ENCODE measurements around the gene TBC1D16. TPM values are rescaled to one million over a fixed set of nuclear protein-coding genes. Genes with fewer than 3 reads are reported as not detected.

The TBC1D16 gene
- total RNA-seq, 8 experiments from 2014 or later, result 12.9 to 50.5 (median 33.4) TPM

DNA sequence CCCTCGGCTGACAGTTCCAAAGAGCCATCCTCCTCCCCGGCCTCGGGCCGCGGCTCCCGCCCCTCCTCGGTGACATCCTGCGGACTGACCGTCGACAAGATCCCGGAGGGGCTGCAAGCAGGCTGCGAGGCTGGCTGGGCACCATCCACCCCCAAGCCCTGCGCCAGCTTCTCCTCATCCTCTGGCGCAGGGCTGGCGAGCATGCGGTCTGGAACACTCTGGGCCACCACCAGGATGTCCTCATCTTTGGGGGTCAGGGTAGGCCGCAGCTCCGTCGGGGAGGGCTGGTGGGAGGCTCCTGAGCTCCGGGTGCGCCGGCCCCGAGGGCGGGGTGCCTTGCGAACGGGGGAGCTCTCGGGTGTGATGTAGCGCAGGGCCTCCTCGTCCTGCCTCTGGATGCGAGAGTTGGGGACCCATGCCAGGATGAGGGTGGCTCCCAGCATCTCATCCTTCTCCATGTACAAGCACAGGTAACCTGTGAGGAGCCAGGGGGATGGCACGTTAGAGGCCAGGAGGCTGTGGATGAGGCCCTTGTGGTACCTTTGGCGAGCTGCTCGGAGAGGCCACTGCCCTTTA lies 25.3 kb downstream of the TBC1D16 start:
- Histone ChIP-seq H3K27ac (no peak overlapping the region), H3K4me3 (no peak overlapping the region), H3K4me1 (replicated peaks in 1 of 2) (peaks cover 16 to 21% of the 10 kb centered on the region in 2 donors)
- WGBS, 10 experiments, result 80 to 100% (median 90%) methylated on average over 1 to 2 of the region's 33 CpGs; no CpG with 5 or more reads in 6 of the 10 experiments
- in situ Hi-C loops (cut with MboI; ENCODE audit: low pct_unique_long_range_greater_than_20kb in 2 of 9, low sequenced_read_pairs in 9 of 9, unreplicated experiment in 9 of 9), result no loop called here
- no peak for ATAC-seq (replicated peaks in 6 of 8)

DNA sequence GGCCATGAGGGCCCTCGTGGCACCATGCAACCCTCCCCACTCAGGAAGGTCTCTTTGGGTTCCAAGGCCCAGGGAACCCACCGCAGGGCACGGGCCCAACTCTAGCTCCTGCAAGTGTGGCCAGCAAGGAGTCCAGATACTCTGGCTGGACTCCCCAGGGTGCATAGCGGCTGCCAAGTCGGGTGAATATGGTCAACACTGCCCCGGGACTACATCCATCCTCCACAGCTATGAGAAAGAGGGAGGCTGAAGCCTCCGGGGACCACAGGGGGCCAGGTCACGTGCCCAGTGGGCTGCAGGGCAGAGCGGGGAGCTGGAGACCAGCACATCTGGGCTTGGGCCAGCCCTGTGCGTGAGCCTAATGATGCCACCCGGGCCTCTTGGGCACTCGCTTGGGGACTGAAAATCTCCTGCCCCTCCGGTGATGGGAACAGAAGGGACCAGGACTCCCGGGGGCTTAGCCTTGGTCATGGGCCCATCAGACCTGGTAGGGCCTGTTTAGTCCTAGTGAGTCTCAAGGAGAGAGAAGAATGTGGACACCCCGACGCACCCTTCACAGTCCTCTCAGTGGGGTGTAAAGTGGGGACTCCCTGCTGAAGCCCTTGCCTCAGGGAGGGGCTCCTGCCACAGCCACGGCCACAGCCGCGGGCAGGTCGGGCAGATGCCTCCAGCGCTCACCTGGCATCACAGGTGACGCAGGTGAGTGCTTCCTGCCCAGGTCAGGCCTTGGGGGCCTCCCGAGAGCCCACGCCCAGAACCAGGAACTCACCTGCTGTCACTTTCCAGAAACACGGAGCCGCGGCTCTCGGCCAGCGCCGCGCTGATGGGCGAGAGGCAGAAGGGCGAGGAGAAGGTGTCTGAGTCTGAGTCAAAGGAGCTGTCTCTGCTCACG lies 26.0 kb downstream of the TBC1D16 start:
- WGBS, 10 experiments, result 70 to 98% (median 93%) methylated on average over 2 to 11 of the region's 34 CpGs; no CpG with 5 or more reads in 4 of the 10 experiments
- in situ Hi-C loops (cut with MboI; ENCODE audit: low pct_unique_long_range_greater_than_20kb in 2 of 9, low sequenced_read_pairs in 9 of 9, unreplicated experiment in 9 of 9), result no loop called here
- no peak overlapping the region for H3K27ac ChIP-seq
- ATAC-seq (replicated peaks in 6 of 8), result no peak
- peaks cover 16 to 21% of the 10 kb centered on the region in 2 donors for H3K4me1 ChIP-seq (replicated peaks in 1 of 2)
- no peak overlapping the region for H3K4me3 ChIP-seq

DNA sequence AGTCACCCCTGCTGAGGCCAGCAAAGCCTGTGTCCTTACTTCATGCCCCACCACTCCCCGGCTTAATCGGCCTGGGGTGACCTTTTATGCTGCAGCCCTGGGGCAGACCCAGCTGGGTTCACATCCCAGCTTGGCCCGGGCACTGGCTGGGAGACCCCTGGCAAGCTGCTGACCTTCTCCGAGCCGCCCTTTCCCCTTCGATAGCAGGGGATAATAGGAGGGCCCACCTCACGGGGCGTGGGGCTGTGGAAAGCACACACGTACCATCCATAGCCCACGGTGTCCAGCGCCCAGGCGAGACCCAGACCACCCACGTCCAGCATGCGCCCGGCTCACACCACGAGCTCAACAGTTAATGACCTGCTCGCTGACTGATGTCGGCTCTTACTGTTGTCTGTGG lies 26.8 kb downstream of the TBC1D16 start:
- WGBS, 10 experiments, result 60 to 98% (median 75%) methylated on average over 2 to 9 of the region's 18 CpGs; no CpG with 5 or more reads in 7 of the 10 experiments

DNA sequence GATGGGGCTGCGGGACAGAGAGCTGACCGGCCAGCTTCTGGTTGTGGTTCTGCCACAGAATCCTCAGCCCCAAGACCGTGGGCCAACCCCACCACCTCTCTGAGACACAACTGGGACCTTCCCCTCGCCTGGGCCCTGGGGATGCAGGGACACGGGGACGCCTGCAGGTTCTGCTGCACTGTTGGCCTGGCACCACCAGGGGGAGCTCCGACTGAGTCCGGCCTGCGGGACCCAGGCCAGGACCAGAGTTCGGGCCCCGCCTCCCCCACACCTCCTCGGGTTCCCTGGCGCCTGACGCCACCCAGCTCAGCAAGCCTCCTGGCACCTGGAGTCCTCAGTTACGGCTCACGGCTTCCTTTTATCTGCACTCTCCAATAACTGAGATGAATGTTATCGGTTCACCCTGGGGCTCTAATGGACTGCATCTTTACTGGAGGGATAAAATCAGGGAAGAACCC lies 27.3 kb downstream of the TBC1D16 start:
- Histone ChIP-seq H3K4me1 (replicated peaks in 1 of 2) (peaks cover 11 to 18% of the 10 kb centered on the region in 2 donors), H3K27ac (no peak overlapping the region), H3K4me3 (no peak overlapping the region)
- in situ Hi-C loops (cut with MboI; ENCODE audit: low pct_unique_long_range_greater_than_20kb in 2 of 9, low sequenced_read_pairs in 9 of 9, unreplicated experiment in 9 of 9), result no loop called here
- ATAC-seq (replicated peaks in 6 of 8), result peak; percentile 41 to 93 (median 55)
- WGBS, 10 experiments, result 0 to 100% (median 40%) methylated on average over 1 to 5 of the region's 17 CpGs; no CpG with 5 or more reads in 5 of the 10 experiments

More for the DNA sequence above, 26.8 kb downstream of the TBC1D16 start:
- ATAC-seq (replicated peaks in 6 of 8), result no peak
- Histone ChIP-seq H3K4me3 (no peak overlapping the region), H3K4me1 (replicated peaks in 1 of 2) (peaks cover 15 to 21% of the 10 kb centered on the region in 2 donors), H3K27ac (no peak overlapping the region)
- in situ Hi-C loops (cut with MboI; ENCODE audit: low pct_unique_long_range_greater_than_20kb in 2 of 9, low sequenced_read_pairs in 9 of 9, unreplicated experiment in 9 of 9), result no loop called here

DNA sequence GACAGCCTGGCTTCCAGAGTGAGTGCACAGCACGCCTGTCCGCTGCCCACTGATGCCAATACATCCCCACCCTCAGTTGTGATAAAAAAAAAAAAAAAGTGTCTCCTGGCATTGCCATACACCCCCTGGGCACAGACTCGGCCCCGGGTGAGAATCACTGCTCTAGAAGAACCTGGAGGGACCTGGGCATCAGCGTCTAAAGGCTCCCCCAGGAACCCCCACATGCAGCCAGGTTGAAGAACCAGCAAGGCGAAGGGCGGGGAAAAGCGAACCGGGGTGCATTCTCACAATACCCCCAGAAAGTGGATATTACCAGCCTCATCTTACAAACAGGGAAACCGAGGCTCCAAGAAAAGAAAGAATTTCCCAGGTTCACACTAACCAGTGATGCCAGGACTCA lies 27.7 kb downstream of the TBC1D16 start:
- 0 to 100% (median 67%) methylated on average over 1 to 8 of the region's 10 CpGs; no CpG with 5 or more reads in 5 of the 10 experiments for WGBS, 10 experiments
- no peak overlapping the region for H3K27ac ChIP-seq
- in situ Hi-C loops (cut with MboI; ENCODE audit: low pct_unique_long_range_greater_than_20kb in 2 of 9, low sequenced_read_pairs in 9 of 9, unreplicated experiment in 9 of 9), result no loop called here
- H3K4me3 ChIP-seq, result no peak overlapping the region
- peaks cover 8 to 14% of the 10 kb centered on the region in 2 donors for H3K4me1 ChIP-seq (replicated peaks in 1 of 2)
- ATAC-seq (replicated peaks in 6 of 8), result no peak

DNA sequence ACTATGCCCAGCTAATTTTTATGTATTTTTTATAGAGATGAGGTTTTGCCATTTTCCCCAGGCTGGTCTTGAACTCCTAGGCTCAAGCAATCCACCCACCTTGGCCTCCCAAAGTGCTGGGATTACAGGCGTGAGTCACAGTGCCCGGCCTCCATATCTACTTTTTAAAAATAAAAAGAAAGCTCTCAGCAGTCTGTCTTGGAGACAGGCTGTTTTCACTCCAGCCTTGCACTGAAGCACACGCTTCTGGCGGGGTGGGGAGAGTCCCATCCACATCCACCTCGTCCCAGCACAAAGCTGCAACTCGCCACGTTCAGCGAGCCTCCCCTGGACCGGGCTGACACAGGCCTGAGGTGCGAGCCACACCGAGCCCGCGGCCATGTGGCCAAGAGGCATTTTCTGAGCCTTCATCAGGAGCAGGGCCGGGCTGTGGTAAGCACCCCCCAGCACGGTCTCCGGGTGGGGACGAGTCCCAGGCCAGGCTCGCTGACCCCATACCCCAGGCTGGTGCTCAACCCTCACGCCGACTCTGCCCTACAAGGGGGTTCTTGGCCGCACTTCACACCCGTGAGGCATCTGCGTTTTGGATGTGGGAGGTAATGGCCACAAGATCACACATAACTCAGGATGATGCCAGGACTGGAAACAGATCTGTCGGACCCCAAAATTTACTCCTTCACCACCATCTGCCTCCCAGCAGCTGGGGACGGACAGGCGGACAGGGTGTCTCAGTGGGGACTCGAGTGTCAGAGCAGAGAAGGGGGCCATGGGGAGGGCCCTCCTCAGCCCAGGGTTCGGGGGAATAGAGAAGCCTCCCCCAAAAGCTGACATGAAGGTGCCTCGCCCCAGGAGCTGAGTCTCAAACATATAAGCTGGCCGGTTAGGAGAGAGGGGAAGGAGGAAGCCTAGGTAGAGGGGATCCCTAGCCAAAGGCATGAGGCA lies 28.6 kb downstream of the TBC1D16 start:
- WGBS, 10 experiments, result 68 to 94% (median 87%) methylated on average over 2 to 5 of the region's 30 CpGs; no CpG with 5 or more reads in 6 of the 10 experiments
- Histone ChIP-seq H3K4me3 (no peak overlapping the region), H3K4me1 (replicated peaks in 1 of 2) (peaks cover 8% of the 10 kb centered on the region in 2 donors), H3K27ac (peak overlapping the region in 1 of 2 donors; percentile 28)
- in situ Hi-C loops (cut with MboI; ENCODE audit: low pct_unique_long_range_greater_than_20kb in 2 of 9, low sequenced_read_pairs in 9 of 9, unreplicated experiment in 9 of 9), result no loop called here
- peak in 1 of 8 experiments; percentile 5 for ATAC-seq (replicated peaks in 6 of 8)

DNA sequence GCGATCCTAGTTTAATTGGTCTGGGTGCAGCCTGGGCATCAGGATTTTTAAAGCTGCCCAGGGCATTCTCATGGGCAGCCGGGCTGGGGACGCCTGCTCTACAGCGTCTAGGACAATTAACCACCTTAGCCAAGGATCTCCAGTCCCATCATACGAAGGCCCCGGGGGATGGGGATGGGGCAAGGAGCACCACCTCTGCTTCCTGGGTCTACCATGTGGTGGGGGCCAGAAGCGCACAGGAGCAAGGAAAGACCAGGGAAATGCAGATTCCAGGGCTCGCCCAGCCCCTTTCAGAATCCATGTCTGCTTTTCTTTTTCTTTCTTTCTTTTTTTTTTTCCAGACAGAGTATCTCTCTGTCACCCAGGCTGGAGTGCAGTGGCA lies 29.3 kb downstream of the TBC1D16 start:
- WGBS, 10 experiments, result 0 to 100% (median 50%) methylated on average over 1 to 8 of the region's 8 CpGs; no CpG with 5 or more reads in 4 of the 10 experiments
- Histone ChIP-seq H3K4me3 (no peak overlapping the region), H3K4me1 (replicated peaks in 1 of 2) (peaks cover 8 to 15% of the 10 kb centered on the region in 2 donors), H3K27ac (no peak overlapping the region)
- in situ Hi-C loops (cut with MboI; ENCODE audit: low pct_unique_long_range_greater_than_20kb in 2 of 9, low sequenced_read_pairs in 9 of 9, unreplicated experiment in 9 of 9), result no loop called here
- no peak for ATAC-seq (replicated peaks in 6 of 8)

DNA sequence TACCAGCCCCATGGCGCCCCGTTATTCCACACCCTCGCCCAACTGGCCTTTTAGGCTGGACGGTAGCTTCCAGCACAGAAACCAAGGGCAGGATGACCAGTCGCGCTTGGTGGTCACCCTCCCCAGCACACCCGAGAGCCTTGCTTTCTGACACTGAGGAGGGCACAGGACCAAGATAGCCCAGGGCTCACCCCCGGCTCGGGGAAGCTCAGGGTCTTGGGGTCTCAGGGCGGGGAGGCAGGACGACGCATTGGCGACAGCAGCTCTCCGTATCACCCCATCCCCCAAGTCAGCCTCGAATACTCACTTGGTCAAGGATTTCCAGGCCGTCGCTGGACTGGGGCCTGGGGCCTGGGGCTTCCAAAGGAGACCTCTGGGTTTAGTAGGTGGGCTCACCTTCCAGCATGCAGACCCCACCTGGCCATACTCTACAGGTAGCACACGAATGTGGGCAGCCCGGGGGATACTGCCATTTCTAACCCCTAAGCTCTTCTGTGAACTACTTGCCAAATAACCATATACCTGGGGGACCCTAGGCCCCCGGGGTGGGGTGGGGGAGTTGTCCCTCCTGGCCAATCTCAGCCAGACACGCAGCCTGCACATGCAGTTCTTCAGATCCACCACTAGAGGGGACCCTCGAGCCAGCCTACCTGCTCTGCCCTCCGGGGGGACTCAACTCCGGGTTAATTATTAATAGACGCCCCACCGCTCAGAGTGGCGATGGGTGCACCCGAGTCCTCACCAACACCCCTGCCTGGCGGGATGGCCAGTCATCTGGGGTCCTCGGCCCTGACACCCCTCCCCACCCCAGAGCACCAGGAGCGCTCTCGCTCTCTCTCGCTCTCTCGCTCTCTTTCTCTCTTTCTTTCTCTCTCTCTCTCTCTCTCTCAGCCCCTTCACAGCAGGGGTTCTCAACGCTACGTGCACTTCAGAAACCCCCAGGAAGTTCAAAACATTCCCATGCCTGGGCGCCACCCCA lies 30.0 kb downstream of the TBC1D16 start:
- ATAC-seq (replicated peaks in 6 of 8), result peak; percentile 8 to 67 (median 28)
- H3K4me3 ChIP-seq, result no peak overlapping the region
- peaks cover 8 to 16% of the 10 kb centered on the region in 2 donors for H3K4me1 ChIP-seq (replicated peaks in 1 of 2)
- no peak overlapping the region for H3K27ac ChIP-seq
- in situ Hi-C loops (cut with MboI; ENCODE audit: low pct_unique_long_range_greater_than_20kb in 2 of 9, low sequenced_read_pairs in 9 of 9, unreplicated experiment in 9 of 9), result no loop called here
- WGBS, 10 experiments, result 23 to 65% (median 40%) methylated on average over 1 to 17 of the region's 37 CpGs; no CpG with 5 or more reads in 5 of the 10 experiments

DNA sequence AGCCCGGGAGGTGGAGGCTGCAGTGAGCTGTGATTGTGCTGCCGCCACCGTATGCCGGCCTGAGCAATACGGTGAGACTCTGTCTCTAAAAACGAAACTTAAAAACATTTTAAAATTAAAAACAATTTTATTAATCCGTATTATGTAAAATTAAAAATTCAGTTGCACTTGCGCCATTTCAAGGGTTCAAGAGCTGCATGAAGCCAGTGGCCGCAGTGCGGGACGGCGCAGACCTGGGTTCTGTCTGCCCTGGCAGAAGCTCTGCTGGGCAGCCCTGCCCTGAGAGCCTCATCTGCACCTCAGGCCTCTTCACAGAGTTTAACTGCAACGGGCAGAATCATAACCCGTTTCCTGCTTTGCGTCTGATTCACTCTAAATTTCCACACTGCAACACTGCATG lies 31.7 kb downstream of the TBC1D16 start:
- Histone ChIP-seq H3K4me1 (replicated peaks in 1 of 2) (peaks cover 8 to 16% of the 10 kb centered on the region in 2 donors), H3K27ac (no peak overlapping the region), H3K4me3 (no peak overlapping the region)
- in situ Hi-C loops (cut with MboI; ENCODE audit: low pct_unique_long_range_greater_than_20kb in 2 of 9, low sequenced_read_pairs in 9 of 9, unreplicated experiment in 9 of 9), result no loop called here
- ATAC-seq (replicated peaks in 6 of 8), result no peak
- 80 to 98% (median 83%) methylated on average over 2 to 14 of the region's 15 CpGs; no CpG with 5 or more reads in 3 of the 10 experiments for WGBS, 10 experiments

DNA sequence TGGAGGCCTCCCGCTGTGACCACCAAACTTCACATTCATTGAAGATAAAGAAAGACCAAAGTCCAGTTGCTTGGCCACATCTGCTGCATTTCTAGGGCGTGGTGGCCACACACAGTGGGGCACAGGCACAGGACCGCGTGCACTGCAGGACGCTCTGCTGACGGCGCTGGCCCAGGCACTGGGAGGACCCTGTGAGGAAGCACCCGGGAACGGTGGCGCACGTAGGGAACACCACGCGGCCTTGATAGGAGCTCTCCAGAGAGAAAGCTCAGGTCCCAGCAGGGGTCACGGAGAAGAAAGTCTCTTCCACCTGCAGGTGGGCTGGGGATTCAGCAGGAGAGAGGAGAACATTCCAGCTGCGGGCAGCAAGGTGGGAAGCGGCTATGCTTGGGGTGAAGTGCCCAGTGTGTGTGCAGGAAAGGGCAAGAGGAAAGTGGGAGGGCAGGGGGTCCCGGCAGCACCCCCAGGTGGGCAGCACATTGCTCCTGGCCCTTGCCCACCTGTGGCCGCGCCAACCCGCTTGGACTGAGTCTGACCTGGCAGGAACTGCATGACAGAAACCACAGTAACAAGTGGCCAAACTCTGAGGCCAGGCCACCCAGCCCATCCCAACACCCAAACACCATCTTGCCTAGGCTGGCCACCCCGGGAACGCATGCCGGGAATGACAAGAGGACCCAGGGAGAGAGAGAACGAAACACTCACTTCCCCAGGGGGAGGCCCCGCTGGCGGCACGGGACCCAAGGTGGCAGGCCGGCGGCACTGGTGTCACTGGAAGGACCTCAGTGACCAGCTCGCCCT lies 32.8 kb downstream of the TBC1D16 start:
- no peak overlapping the region for H3K4me3 ChIP-seq
- in situ Hi-C loops (cut with MboI; ENCODE audit: low pct_unique_long_range_greater_than_20kb in 2 of 9, low sequenced_read_pairs in 9 of 9, unreplicated experiment in 9 of 9), result no loop called here
- WGBS, 10 experiments, result 86 to 97% (median 90%) methylated on average over 1 to 19 of the region's 30 CpGs; no CpG with 5 or more reads in 3 of the 10 experiments
- H3K4me1 ChIP-seq (replicated peaks in 1 of 2), result peaks cover 6 to 16% of the 10 kb centered on the region in 2 donors
- H3K27ac ChIP-seq, result peak overlapping the region in 1 of 2 donors; percentile 57
- no peak for ATAC-seq (replicated peaks in 6 of 8)

DNA sequence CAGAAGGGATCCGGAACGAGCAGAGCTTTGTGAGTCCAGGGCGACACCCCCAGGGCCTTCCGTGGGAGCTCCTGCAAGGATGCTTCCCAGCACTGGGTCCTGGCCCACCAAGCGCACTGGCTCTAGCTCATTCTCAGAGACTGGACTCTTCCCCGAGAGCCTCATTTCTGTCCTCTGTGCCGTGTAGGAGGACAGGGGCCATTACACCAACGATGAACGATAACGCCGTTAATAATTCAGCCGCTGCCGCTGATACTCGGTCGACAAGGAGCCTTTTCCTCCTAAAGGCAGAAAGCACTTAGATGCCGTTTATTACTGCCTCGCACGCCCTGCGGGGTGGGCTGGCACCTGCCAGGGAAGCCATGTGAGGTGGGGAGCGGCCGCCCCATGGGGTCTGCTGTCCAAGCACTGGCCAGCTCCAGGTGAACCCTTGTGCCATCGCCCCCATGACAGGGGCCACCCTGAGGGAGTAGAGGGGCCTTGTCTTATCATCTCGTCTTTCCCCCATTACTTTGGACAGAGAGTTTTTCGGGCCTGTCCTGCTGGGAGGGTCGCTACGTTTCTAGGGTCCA lies 33.5 kb downstream of the TBC1D16 start:
- H3K4me1 ChIP-seq (replicated peaks in 1 of 2), result peaks cover 6 to 16% of the 10 kb centered on the region in 2 donors
- ATAC-seq (replicated peaks in 6 of 8), result peak in 1 of 8 experiments; percentile 43
- H3K4me3 ChIP-seq, result no peak overlapping the region
- whole genome bisulfite sequencing, 10 experiments, result 67 to 100% (median 98%) methylated on average over 1 to 4 of the region's 26 CpGs; no CpG with 5 or more reads in 6 of the 10 experiments
- peak overlapping the region in 1 of 2 donors; percentile 57 for H3K27ac ChIP-seq
- in situ Hi-C loops (cut with MboI; ENCODE audit: low pct_unique_long_range_greater_than_20kb in 2 of 9, low sequenced_read_pairs in 9 of 9, unreplicated experiment in 9 of 9), result no loop called here
